ENCODE measurements around the gene VAMP1. TPM values are rescaled to one million over a fixed set of nuclear protein-coding genes. Genes with fewer than 3 reads are reported as not detected.
A peak's percentile ranks its signal among the peaks of the same experiment; 100 is the strongest.
"Not testable (repeated sequence)": the region's sequence is repeated elsewhere in the genome, so short reads cannot be mapped to it uniquely, and the experiment has no call there.

VAMP1 gene
- total RNA-seq, 2 experiments from 2014 or later = 27.7 to 30.2 TPM

DNA sequence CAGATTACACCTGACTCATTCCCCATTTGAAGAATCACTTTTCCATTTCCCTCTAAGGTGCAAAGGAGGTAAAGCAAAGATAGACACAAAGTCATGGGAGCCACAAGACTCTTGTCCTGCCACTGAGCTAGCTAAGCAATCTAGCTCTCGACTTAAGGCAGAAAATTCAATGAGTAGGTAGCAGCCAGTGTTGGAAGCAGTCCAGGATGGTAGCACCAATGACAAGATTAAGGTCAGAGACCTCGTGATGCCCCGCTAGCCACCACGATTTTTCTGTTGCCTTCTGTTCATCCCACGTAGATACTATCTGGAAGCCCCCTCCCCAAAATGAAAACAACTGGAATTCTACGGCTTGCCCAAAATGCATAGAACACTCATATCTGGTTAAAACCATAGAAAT, 1.4 kb downstream of the VAMP1 start:
- Mint-ChIP-seq H3K27me3 (no peaks in the 10 kb centered on the region), H3K9me3 (no peaks in the 10 kb centered on the region), H3K4me1 (ENCODE audit: low read depth) (peaks cover 64% of the 10 kb centered on the region), H3K36me3 (peaks cover 45% of the 10 kb centered on the region), H3K27ac (peak overlapping the region; percentile 89), H3K4me3 (peak overlapping the region; percentile 88)
- ChIA-PET CTCF (interaction anchor here (4.3 kb wide), 1 partner anchor 45 kb away, joined by 59 read pairs; no protein-coding TSS in a partner anchor), POLR2A (interaction anchor here (2.5 to 5.6 kb wide), 8 partner anchors 9 to 133 kb away, joined by 14 to 72 read pairs (median 40); partner anchors contain the start of genes GAPDH, MRPL51, NCAPD2 and TAPBPL)
- intact Hi-C loops (cut with micrococcal nuclease) = loop anchor here (1.0 kb wide), 2 partner anchors 42 to 46 kb away; no protein-coding TSS in a partner anchor
- DNase-seq = peak; percentile 46

DNA sequence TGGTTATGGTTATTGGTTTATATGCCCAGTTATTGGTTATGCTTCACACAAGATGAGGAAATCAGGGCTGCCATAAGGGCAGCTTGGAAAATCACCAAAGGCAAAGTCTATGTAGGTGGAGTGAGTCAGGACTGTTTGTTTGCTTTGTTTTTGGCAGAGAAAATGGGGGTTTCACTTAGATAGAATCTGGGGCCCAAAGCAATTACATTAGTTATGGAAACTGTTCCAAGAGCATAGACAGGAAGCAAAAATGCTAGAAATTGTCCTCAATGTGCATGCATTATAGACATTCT, 2.2 kb downstream of the VAMP1 start:
- peaks cover 52% of the 10 kb centered on the region for H3K36me3 Mint-ChIP-seq
- POLR2A ChIA-PET = interaction anchor here (0.8 to 5.6 kb wide), 6 partner anchors 10 to 132 kb away, joined by 4 to 71 read pairs (median 33); partner anchors contain the start of genes GAPDH and TAPBPL
- CTCF ChIA-PET = interaction anchor here (0.7 to 4.3 kb wide), 3 partner anchors 44 to 136 kb away, joined by 3 to 59 read pairs (median 4); no protein-coding TSS in a partner anchor

DNA sequence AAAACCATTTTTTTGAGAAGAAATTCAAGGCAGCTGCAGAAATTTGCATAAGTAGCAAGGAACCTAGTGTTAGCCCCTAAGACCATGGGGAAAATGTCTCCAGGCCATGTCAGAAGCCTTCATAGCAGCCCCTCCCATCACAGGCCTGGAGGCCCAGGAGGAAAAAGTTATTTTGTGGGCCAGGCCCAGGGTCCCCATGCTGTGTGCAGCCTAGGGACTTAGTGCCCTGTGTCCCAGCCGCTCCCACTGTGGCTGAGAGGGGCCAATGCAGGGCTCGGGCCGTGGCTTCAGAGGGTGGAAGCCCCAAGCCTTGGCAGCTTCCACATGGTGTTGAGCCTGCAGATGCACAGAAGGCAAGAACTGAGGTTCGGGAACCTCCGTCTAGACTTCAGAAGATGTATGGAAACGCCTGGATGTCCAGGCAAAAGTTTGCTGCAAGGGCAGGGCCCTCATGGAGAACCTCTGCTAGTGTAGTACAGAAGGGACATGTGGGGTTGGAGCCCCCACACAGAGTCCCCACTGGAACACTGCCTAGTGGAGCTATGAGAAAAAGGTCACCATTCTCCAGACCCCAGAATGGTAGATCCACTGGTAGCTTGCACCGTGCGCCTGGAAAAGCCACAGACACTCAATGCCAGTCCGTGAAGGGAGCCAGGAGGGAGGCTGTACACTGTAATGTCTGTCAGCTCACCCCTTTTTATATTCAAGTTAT, 2.8 kb downstream of the VAMP1 start:
- POLR2A ChIA-PET = interaction anchor here (0.8 to 5.6 kb wide), 5 partner anchors 10 to 69 kb away, joined by 4 to 71 read pairs (median 34); partner anchors contain the start of genes GAPDH and TAPBPL
- CTCF ChIA-PET = interaction anchor here (0.7 to 4.3 kb wide), 3 partner anchors 44 to 137 kb away, joined by 3 to 59 read pairs (median 4); no protein-coding TSS in a partner anchor
- DNase-seq; H3K27me3 Mint-ChIP-seq; H3K9me3 Mint-ChIP-seq; intact Hi-C loops (cut with micrococcal nuclease): not testable (repeated sequence)
- H3K4me1 Mint-ChIP-seq (ENCODE audit: low read depth) = peaks cover 78% of the 10 kb centered on the region
- peak overlapping the region; percentile 88 for H3K4me3 Mint-ChIP-seq
- H3K36me3 Mint-ChIP-seq = peaks cover 57% of the 10 kb centered on the region
- H3K27ac Mint-ChIP-seq = peak overlapping the region; percentile 89

More for the DNA sequence above, 2.2 kb downstream of the VAMP1 start:
- intact Hi-C loops (cut with micrococcal nuclease) = no loop called here
- Mint-ChIP-seq H3K4me3 (peak overlapping the region; percentile 88), H3K4me1 (ENCODE audit: low read depth) (peaks cover 73% of the 10 kb centered on the region), H3K9me3 (no peaks in the 10 kb centered on the region), H3K27me3 (no peaks in the 10 kb centered on the region), H3K27ac (peak overlapping the region; percentile 89)
- no peak for DNase-seq

DNA sequence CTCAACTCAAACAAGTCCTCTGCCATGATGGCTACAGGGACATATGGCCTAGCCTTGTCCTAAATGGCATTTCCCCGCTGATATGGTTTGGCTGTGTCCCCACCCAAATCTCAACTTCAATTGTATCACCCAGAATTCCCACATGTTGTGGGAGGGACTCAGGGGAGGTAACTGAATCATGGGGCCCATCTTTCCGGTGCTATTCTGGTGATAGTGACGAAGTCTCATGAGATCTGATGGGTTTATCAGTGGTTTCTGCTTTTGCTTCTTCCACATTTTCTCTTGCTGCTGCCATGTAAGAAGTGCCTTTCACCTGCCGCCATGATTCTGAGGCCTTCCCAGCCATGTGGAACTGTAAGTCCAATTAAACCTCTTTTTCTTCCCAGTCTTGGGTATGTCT, 3.7 kb downstream of the VAMP1 start:
- DNase-seq; H3K27me3 Mint-ChIP-seq; intact Hi-C loops (cut with micrococcal nuclease); H3K9me3 Mint-ChIP-seq: not testable (repeated sequence)
- Mint-ChIP-seq H3K4me1 (ENCODE audit: low read depth) (peaks cover 82% of the 10 kb centered on the region), H3K27ac (peak overlapping the region; percentile 89), H3K4me3 (peak overlapping the region; percentile 49), H3K36me3 (peaks cover 67% of the 10 kb centered on the region)
- CTCF ChIA-PET = interaction anchor here (1.0 to 8.4 kb wide), 13 partner anchors 10 to 146 kb away, joined by 3 to 288 read pairs (median 12); partner anchors contain the start of genes CD27, TAPBPL and TNFRSF1A
- POLR2A ChIA-PET = interaction anchor here (1.4 to 5.6 kb wide), 6 partner anchors 43 to 70 kb away, joined by 4 to 54 read pairs (median 7); partner anchors contain the start of gene GAPDH

DNA sequence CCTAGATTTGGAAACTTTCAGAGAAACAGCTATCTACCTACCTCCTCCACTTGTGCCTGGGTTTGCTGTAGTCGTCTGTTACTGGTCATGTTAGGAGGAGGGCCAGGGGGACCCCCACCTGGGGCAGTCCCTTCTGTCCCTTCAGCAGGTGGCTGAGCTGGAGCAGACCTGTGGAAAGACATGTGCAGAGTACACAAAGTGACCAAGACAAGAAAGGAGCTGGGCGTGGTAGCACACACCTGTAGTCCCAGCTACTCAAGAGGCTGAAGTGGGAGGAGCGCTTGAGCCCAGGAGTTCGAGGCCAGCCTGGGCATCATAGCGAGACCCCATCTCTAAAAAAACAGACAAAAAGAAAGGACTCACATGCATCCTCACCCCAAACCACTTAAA, 4.3 kb downstream of the VAMP1 start:
- no peaks in the 10 kb centered on the region for H3K27me3 Mint-ChIP-seq
- intact Hi-C loops (cut with micrococcal nuclease) = no loop called here
- no peak overlapping the region for H3K4me3 Mint-ChIP-seq
- no peak for DNase-seq
- peaks cover 72% of the 10 kb centered on the region for H3K36me3 Mint-ChIP-seq
- peaks cover 84% of the 10 kb centered on the region for H3K4me1 Mint-ChIP-seq (ENCODE audit: low read depth)
- H3K9me3 Mint-ChIP-seq = no peaks in the 10 kb centered on the region
- CTCF ChIA-PET = interaction anchor here (0.6 to 8.4 kb wide), 30 partner anchors 9 to 145 kb away, joined by 3 to 288 read pairs (median 7); partner anchors contain the start of genes CD27, GAPDH, MRPL51 and TAPBPL
- POLR2A ChIA-PET = interaction anchor here (0.7 to 2.2 kb wide), 10 partner anchors 10 to 71 kb away, joined by 3 to 16 read pairs (median 6); partner anchors contain the start of genes CD27 and TAPBPL
- H3K27ac Mint-ChIP-seq = peak overlapping the region; percentile 89

DNA sequence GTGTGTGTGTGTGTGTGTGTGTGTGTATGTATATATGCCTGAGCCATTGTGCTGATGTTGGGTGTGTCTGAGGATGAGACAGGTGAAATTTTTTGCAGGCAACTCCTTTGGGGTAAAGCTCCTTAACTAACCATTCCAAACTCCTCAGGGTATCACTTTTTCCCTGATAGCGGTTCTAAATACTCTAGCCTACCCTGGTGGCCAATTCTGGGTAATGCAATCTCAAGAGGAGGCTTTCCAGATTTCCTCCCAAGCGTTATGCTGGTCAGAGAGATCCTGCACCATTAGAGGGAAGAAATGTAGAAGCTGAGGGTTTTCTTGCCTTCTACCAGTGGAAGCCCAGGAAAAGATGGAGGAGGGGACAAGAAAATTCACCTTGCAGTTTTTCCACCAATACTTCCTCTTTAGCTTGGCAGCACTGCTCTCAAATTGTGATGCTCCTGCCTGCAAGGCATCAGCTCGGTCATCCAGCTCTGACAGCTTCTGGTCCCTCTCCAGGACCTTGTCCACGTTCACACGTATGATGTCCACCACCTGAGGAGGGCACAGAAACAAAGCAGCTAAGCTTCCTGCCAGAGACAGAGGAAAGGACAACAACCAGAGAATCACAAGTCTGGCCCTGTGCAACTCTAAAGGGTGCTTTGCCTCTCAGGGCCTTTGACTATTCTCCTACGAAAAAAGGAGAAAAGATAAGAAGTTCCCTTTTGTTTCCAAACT, 4.9 kb downstream of the VAMP1 start:
- intact Hi-C loops (cut with micrococcal nuclease) = loop anchor here (1.0 kb wide), 1 partner anchor 42 kb away; no protein-coding TSS in a partner anchor
- peaks cover 77% of the 10 kb centered on the region for H3K36me3 Mint-ChIP-seq
- peak overlapping the region; percentile 72 for H3K27ac Mint-ChIP-seq
- peaks cover 84% of the 10 kb centered on the region for H3K4me1 Mint-ChIP-seq (ENCODE audit: low read depth)
- ChIA-PET POLR2A (interaction anchor here (0.7 to 2.2 kb wide), 15 partner anchors 9 to 73 kb away, joined by 3 to 16 read pairs (median 4); partner anchors contain the start of genes CD27, MRPL51 and TAPBPL), CTCF (interaction anchor here (0.6 to 8.4 kb wide), 39 partner anchors 8 to 407 kb away, joined by 3 to 288 read pairs (median 6); partner anchors contain the start of genes CD27, GAPDH, MRPL51 and SPSB2)
- H3K4me3 Mint-ChIP-seq = no peak overlapping the region
- peak; percentile 45 for DNase-seq
- no peaks in the 10 kb centered on the region for H3K9me3 Mint-ChIP-seq
- H3K27me3 Mint-ChIP-seq = no peaks in the 10 kb centered on the region

DNA sequence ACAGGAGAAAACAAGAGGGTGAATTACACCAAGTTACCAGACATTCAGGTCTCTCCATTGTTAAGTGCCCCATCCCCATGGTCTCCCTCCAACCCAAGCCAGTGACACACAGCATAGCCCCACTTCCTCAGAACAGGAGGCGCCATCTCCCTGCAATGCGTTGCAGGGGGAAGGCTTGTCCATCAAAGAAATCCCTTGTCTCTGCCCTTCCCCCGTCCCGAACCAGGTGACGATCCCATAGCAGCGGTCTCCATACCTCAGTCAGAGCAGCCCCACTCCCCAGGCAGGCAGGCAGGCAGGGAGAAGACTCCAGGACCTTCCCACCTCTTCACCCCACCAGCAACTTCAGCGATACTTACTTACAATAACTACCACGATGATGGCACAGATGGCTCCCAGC, 5.9 kb downstream of the VAMP1 start:
- DNase-seq = no peak
- intact Hi-C loops (cut with micrococcal nuclease) = no loop called here
- H3K36me3 Mint-ChIP-seq = peaks cover 87% of the 10 kb centered on the region
- H3K27me3 Mint-ChIP-seq = no peaks in the 10 kb centered on the region
- CTCF ChIA-PET = interaction anchor here (0.8 to 8.4 kb wide), 27 partner anchors 7 to 408 kb away, joined by 3 to 288 read pairs (median 8); partner anchors contain the start of genes CD27, MRPL51, SPSB2 and TAPBPL
- POLR2A ChIA-PET = interaction anchor here (0.8 to 2.2 kb wide), 8 partner anchors 13 to 74 kb away, joined by 3 to 16 read pairs (median 5); partner anchors contain the start of genes CD27, MRPL51 and TAPBPL
- peak overlapping the region; percentile 99 for H3K27ac Mint-ChIP-seq
- H3K4me3 Mint-ChIP-seq = peak overlapping the region; percentile 76
- H3K4me1 Mint-ChIP-seq (ENCODE audit: low read depth) = peaks cover 91% of the 10 kb centered on the region
- H3K9me3 Mint-ChIP-seq = no peaks in the 10 kb centered on the region

DNA sequence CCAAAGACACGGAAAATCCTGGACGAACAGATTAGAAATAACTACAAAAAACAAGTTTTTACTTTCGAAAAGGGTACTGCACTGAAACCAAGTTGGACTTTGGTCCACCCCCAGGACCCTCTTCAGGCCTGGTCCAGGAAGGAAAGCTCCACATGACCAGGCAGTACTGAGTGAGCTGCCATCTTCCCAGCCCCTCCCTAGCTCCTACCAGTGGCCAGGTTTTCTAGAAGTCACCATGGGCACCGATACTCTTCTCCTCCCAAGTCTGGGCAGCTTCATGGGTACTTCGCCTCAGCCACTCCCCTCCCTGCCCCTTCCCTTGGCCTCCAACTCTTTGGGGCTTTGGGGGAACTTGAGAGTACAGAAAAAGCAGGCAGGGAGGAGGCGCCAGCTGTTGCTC, 6.6 kb downstream of the VAMP1 start:
- Mint-ChIP-seq H3K4me3 (peak overlapping the region; percentile 76), H3K36me3 (peaks cover 89% of the 10 kb centered on the region), H3K9me3 (no peaks in the 10 kb centered on the region), H3K4me1 (ENCODE audit: low read depth) (peaks cover 93% of the 10 kb centered on the region), H3K27me3 (no peaks in the 10 kb centered on the region), H3K27ac (peak overlapping the region; percentile 99)
- ChIA-PET CTCF (interaction anchor here (0.7 to 8.4 kb wide), 9 partner anchors 12 to 140 kb away, joined by 4 to 288 read pairs (median 7); partner anchors contain the start of genes CD27, GAPDH and TAPBPL), POLR2A (interaction anchor here (0.9 to 6.1 kb wide), 7 partner anchors 13 to 75 kb away, joined by 4 to 96 read pairs (median 54); partner anchors contain the start of genes CD27, GAPDH, MRPL51 and TAPBPL)
- intact Hi-C loops (cut with micrococcal nuclease) = loop anchor here (2.0 kb wide), 2 partner anchors 71 to 129 kb away; partner anchors contain the start of gene GAPDH
- DNase-seq = no peak

DNA sequence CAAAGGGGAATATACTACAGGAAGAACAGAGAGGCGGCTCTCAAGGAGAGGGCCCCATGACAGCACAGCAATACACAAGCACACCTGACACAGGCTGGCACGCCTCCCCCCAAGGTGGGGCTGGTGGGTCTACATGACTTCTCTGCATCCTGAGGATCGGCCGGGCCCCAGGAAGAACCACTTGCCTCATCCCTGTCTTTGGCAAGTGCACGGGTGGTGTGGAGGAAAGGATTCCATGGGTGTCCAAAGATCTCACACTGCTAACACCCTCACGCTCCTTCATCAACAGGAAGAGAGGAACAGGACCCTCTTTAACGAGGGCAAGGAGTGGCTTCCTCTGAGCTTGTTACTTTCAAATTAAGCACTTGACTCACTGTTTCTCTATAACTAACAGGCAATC, 7.3 kb downstream of the VAMP1 start:
- Mint-ChIP-seq H3K9me3 (no peaks in the 10 kb centered on the region), H3K27me3 (no peaks in the 10 kb centered on the region), H3K36me3 (peaks cover 90% of the 10 kb centered on the region), H3K27ac (peak overlapping the region; percentile 99), H3K4me3 (peak overlapping the region; percentile 76), H3K4me1 (ENCODE audit: low read depth) (peaks cover 93% of the 10 kb centered on the region)
- peak; percentile 38 for DNase-seq
- intact Hi-C loops (cut with micrococcal nuclease) = loop anchor here (2.0 kb wide), 2 partner anchors 72 to 128 kb away; partner anchors contain the start of gene GAPDH
- CTCF ChIA-PET = interaction anchor here (0.7 to 8.4 kb wide), 9 partner anchors 11 to 140 kb away, joined by 4 to 288 read pairs (median 7); partner anchors contain the start of genes CD27, GAPDH and TAPBPL
- POLR2A ChIA-PET = interaction anchor here (1.0 to 6.1 kb wide), 8 partner anchors 12 to 127 kb away, joined by 3 to 96 read pairs (median 32); partner anchors contain the start of genes CD27, GAPDH, MRPL51 and TAPBPL

DNA sequence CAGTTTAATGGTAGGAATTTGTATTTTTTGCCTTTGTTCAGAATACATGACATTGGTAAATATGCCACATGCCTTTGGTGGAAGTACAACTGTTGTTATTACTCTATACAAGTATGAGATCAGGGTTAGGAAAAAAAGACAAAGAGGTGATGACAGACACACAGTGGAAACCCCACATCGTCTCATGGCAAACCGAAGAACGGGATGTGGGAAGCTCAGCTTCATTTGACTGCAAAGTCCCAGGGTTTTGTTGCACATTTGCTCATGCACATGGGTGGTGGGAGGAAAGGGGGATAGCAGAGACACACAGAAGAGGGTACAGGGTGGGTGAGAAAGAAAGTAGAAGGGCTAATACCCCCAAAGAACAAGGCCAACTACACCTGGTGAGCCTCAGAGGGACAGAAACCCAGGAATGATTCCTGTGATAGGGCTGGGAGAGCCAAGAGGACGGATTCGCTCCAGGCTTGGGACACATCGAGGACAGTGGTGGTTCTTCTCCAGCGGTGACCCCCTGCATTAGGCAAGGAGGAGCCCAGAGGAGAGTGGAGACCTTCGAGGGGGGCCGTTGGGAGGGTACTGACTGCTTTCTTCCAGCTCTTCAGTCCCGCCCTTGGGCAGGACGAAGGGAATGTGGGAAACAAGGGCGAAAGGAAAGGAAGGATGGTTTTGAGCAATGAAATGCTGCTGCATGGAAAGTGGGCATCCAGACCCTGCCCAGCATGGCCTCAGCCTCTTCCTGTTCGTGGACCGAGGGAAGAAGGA, 8.1 kb downstream of the VAMP1 start:
- H3K4me3 Mint-ChIP-seq = peak overlapping the region; percentile 76
- no peaks in the 10 kb centered on the region for H3K27me3 Mint-ChIP-seq
- DNase-seq = peak; percentile 71
- intact Hi-C loops (cut with micrococcal nuclease) = loop anchor here (1.0 to 2.0 kb wide), 5 partner anchors 8 to 128 kb away; partner anchors contain the start of genes GAPDH and VAMP1
- ChIA-PET POLR2A (interaction anchor here (1.0 to 6.1 kb wide), 13 partner anchors 8 to 227 kb away, joined by 3 to 96 read pairs (median 11); partner anchors contain the start of genes CD27, GAPDH, MRPL51 and TAPBPL), CTCF (interaction anchor here (0.6 to 8.4 kb wide), 16 partner anchors 8 to 139 kb away, joined by 3 to 288 read pairs (median 6); partner anchors contain the start of genes CD27, MRPL51, TAPBPL and VAMP1)
- H3K36me3 Mint-ChIP-seq = peaks cover 92% of the 10 kb centered on the region
- H3K27ac Mint-ChIP-seq = peak overlapping the region; percentile 99
- H3K4me1 Mint-ChIP-seq (ENCODE audit: low read depth) = peaks cover 89% of the 10 kb centered on the region
- no peaks in the 10 kb centered on the region for H3K9me3 Mint-ChIP-seq
